IMR-90 (cell line): Measurements from ENCODE around the gene ZNF408. TPM values are rescaled to one million over a fixed set of nuclear protein-coding genes. Genes with fewer than 3 reads are reported as not detected.
A peak's percentile ranks its signal among the peaks of the same experiment; 100 is the strongest.
"Not testable (repeated sequence)": the region's sequence is repeated elsewhere in the genome, so short reads cannot be mapped to it uniquely, and the experiment has no call there.

Experiments used
- ATAC-seq: fragments of 200-7000 bp; cut with Tn5 transposase; 2 replicates; pipeline ENCODE4 v1.9.1; 2020; ENCODE audit warnings: low read depth, mild to moderate bottlenecking, moderate library complexity
- BruUV-seq: library from RNA; stranded (reverse); fragments of 400-500 nt; replicated peaks from 2 replicates; lab custom pipeline; 2021; lab: Mats Ljungman, UMichigan
- CTCF ChIA-PET: fragments of 300-600 bp; formaldehyde crosslinking; extraction: SDS; loops from one replicate; lab custom pipeline; 2021; ENCODE audit warnings: antibody characterized with exemption; lab: Yijun Ruan, JAX
- POLR2A ChIA-PET: fragments of 300-600 bp; sonication (Branson Sonifier 250); formaldehyde crosslinking; loops from one replicate; lab custom pipeline; 2022; ENCODE audit warnings: antibody characterized with exemption; ENCODE audit not compliant: unreplicated experiment; lab: Charles Lee
- DNase-seq: peaks from one replicate; pipeline ENCODE4 v3.0.0; 2013
- H2AFZ ChIP-seq: replicated peaks from 2 replicates; pipeline ENCODE3; 2013; ENCODE audit warnings: low read length, mild to moderate bottlenecking; ENCODE audit not compliant: poor library complexity
- H2AK5ac ChIP-seq: 2 replicates; pipeline ENCODE4 v1.6.1; 2013; ENCODE audit warnings: low read depth, low read length, inconsistent platforms
- H2AK9ac ChIP-seq: replicated peaks from 2 replicates; pipeline ENCODE3; 2013; ENCODE audit warnings: mild to moderate bottlenecking, low read depth, low read length, moderate library complexity; ENCODE audit not compliant: poor library complexity
- H2BK120ac ChIP-seq: 2 replicates; pipeline ENCODE4 v1.6.1; 2013; ENCODE audit warnings: low read depth, low read length, inconsistent platforms
- H2BK15ac ChIP-seq: 3 replicates; pipeline ENCODE4 v1.6.1; 2013; ENCODE audit warnings: low read depth, low read length, inconsistent platforms
- H2BK20ac ChIP-seq: 2 replicates; pipeline ENCODE4 v1.6.1; 2013; ENCODE audit warnings: low read depth, mild to moderate bottlenecking, inconsistent platforms, low read length, moderate library complexity
- H2BK5ac ChIP-seq: 2 replicates; pipeline ENCODE4 v1.6.1; 2013; ENCODE audit warnings: mild to moderate bottlenecking, low read depth, low read length, inconsistent platforms; ENCODE audit not compliant: poor library complexity, severe bottlenecking
- H3K14ac ChIP-seq: replicated peaks from 2 replicates; pipeline ENCODE4 v1.6.1; 2013; ENCODE audit warnings: low read depth, low read length, inconsistent platforms
- H3K18ac ChIP-seq: 2 replicates; pipeline ENCODE4 v1.6.1; 2013; ENCODE audit warnings: low read depth, low read length, control low read depth
- H3K23ac ChIP-seq: 2 replicates; pipeline ENCODE4 v1.6.1; 2013; ENCODE audit warnings: low read depth, low read length, inconsistent platforms
- H3K27ac ChIP-seq: 2 replicates; pipeline ENCODE4 v1.5.1; 2013; ENCODE audit warnings: mild to moderate bottlenecking, control low read depth, low read length; ENCODE audit not compliant: insufficient read depth
- H3K27me3 ChIP-seq: 2 replicates; pipeline ENCODE4 v1.6.1; 2013; ENCODE audit warnings: low read length; ENCODE audit not compliant: control insufficient read depth, insufficient read depth
- H3K36me3 ChIP-seq: 2 replicates; pipeline ENCODE4 v1.6.1; 2013; ENCODE audit warnings: low read length, mixed read lengths; ENCODE audit not compliant: control insufficient read depth, insufficient read depth
- H3K4ac ChIP-seq: 2 replicates; pipeline ENCODE4 v1.6.1; 2013; ENCODE audit warnings: low read depth, low read length, inconsistent platforms
- H3K4me1 ChIP-seq: 2 replicates; pipeline ENCODE4 v1.6.1; 2013; ENCODE audit warnings: low read length, mixed read lengths; ENCODE audit not compliant: control insufficient read depth, insufficient read depth
- H3K4me2 ChIP-seq: 2 replicates; pipeline ENCODE4 v1.6.1; 2013; ENCODE audit warnings: low read depth, mild to moderate bottlenecking, control low read depth, low read length, moderate library complexity
- H3K4me3 ChIP-seq: 2 replicates; pipeline ENCODE4 v1.5.1; 2013; ENCODE audit warnings: low read depth, mild to moderate bottlenecking, control low read depth, low read length, moderate library complexity; ENCODE audit not compliant: insufficient read depth
- H3K56ac ChIP-seq: 2 replicates; pipeline ENCODE4 v1.6.1; 2013; ENCODE audit warnings: low read length, inconsistent platforms; ENCODE audit not compliant: insufficient read depth; ENCODE audit errors: extremely low read depth
- H3K79me1 ChIP-seq, 2 experiments: 2 replicates each; pipeline ENCODE4 v1.6.1; 2013; ENCODE audit warnings: low read length in 2 of 2, inconsistent platforms in 1 of 2, low read depth in 1 of 2
- H3K9ac ChIP-seq: 2 replicates; pipeline ENCODE4 v1.6.1; 2013; ENCODE audit warnings: low read depth, low read length, control low read depth
- H3K9me1 ChIP-seq: 2 replicates; pipeline ENCODE4 v1.6.1; 2013; ENCODE audit warnings: low read length, inconsistent platforms; ENCODE audit not compliant: insufficient read depth
- H3K9me3 ChIP-seq: 2 replicates; pipeline ENCODE4 v1.6.1; 2013; ENCODE audit warnings: low read length; ENCODE audit not compliant: control insufficient read depth, insufficient read depth
- H4K20me1 ChIP-seq: 2 replicates; pipeline ENCODE4 v1.6.1; 2013; ENCODE audit warnings: low read length, inconsistent platforms; ENCODE audit not compliant: insufficient read depth
- H4K5ac ChIP-seq: 2 replicates; pipeline ENCODE4 v1.6.1; 2013; ENCODE audit warnings: mild to moderate bottlenecking, low read depth, low read length, control low read depth
- H4K8ac ChIP-seq, 2 experiments: 2 replicates each; pipeline ENCODE4 v1.6.1; 2013; ENCODE audit warnings: low read depth in 2 of 2, low read length in 2 of 2, control low read depth in 1 of 2, inconsistent platforms in 1 of 2
- H4K91ac ChIP-seq: 2 replicates; pipeline ENCODE4 v1.6.1; 2013; ENCODE audit warnings: low read depth, low read length, inconsistent platforms; ENCODE audit not compliant: insufficient read depth
- CTCF ChIP-seq: conservative IDR thresholded peaks from 2 replicates; pipeline ENCODE4 v1.5.1; 2012; ENCODE audit warnings: mild to moderate bottlenecking, low read depth, low read length, improper control_type of control experiment
- POLR2A ChIP-seq: IDR thresholded peaks from 2 replicates; pipeline ENCODE4 v1.6.1; 2012; ENCODE audit warnings: mild to moderate bottlenecking, low read depth, low read length
- WGBS, 2 experiments: methylation state at CpG; one replicate each; pipeline versions ENCODE4 v1.1.5 to v1.1.7; 2013; ENCODE audit warnings: missing lambda C conversion rate in 2 of 2; ENCODE audit not compliant: insufficient read length in 1 of 2; ENCODE audit errors: extremely low coverage in 2 of 2; 5-methylcytosine and 5-hydroxymethylcytosine counted together
- dilution Hi-C: fragments of 300-500 bp; cut with HindIII; formaldehyde crosslinking; loops from one replicate; pipeline ENCODE4 v1.14.3; 2018; ENCODE audit warnings: low sequenced_read_pairs; ENCODE audit not compliant: unreplicated experiment
- in situ Hi-C: fragments of 300-500 bp; cut with MboI; formaldehyde crosslinking; loops from 3 replicates; pipeline ENCODE4 v1.14.3; 2019; ENCODE audit warnings: low sequenced_read_pairs, inconsistent platforms, mixed read lengths
- intact Hi-C: fragments of 100-400 bp; cut with micrococcal nuclease; formaldehyde crosslinking; loops from 2 replicates; pipeline ENCODE4 v1.10.0; 2022
- polyA plus RNA-seq, 3 experiments: library from polyadenylated mRNA; depleted of rRNA; stranded (reverse); fragments of >200 nt; gene quantifications; 2 replicates each; pipeline ENCODE4 v1.2.3, GENCODE V29; 2012; ENCODE audit warnings: low replicate concordance in 1 of 3
- total RNA-seq: library from RNA; depleted of rRNA; stranded (reverse); fragments of >200 nt; gene quantifications from 2 replicates; pipeline ENCODE4 v1.2.3, GENCODE V29; 2012

The ZNF408 gene
- total and polyA plus RNA-seq, 2 of the 4 experiments (the other 2 are of a cell fraction), result 9.5 to 11.1 TPM

GRCh38 chr11:46669711-46670139, 31.1 kb upstream of the ZNF408 start:
- Histone ChIP-seq H2AK9ac (no peak overlapping the region), H2BK20ac (no peak overlapping the region), H3K9ac (no peak overlapping the region), H4K20me1 (no peaks in the 10 kb centered on the region), H3K9me1 (peaks cover 7% of the 10 kb centered on the region), H3K4me3 (no peak overlapping the region), H3K56ac (no peak overlapping the region), H3K79me1 (peaks cover 0 to 6% of the 10 kb centered on the region in 2 experiments; a peak in 2 of 4 replicates), H2BK5ac (no peak overlapping the region), H3K4me2 (no peak overlapping the region), H3K23ac (no peak overlapping the region), H3K4ac (no peak overlapping the region), H2BK120ac (no peak overlapping the region), H4K8ac (no peak overlapping the region), H3K4me1 (no peaks in the 10 kb centered on the region; the same call in 1 of the 2 replicates), H3K9me3 (no peaks in the 10 kb centered on the region), H2BK15ac (no peak overlapping the region), H2AK5ac (no peak overlapping the region), H3K27ac (no peak overlapping the region), H4K5ac (no peak overlapping the region), H3K14ac (no peak overlapping the region), H2AFZ (no peak overlapping the region), H3K27me3 (no peaks in the 10 kb centered on the region), H4K91ac (no peak overlapping the region), H3K18ac (no peak overlapping the region), H3K36me3 (peaks cover 62% of the 10 kb centered on the region)
- BruUV-seq, result no TSS peak
- TF ChIP-seq CTCF (0 out of 2 replicates have a peak, but pooled peaks have one; percentile 12), POLR2A (no peak)
- dilution Hi-C loops (no loop called here), intact Hi-C loops (no loop called here), in situ Hi-C loops (no loop called here)
- 0 out of 2 replicates have a peak, but pooled peaks have one; percentile 31 for ATAC-seq
- POLR2A ChIA-PET, result no interaction called here
- no peak for DNase-seq
- no CpG with 5 or more reads among the region's 3 CpGs for WGBS, 2 experiments
- CTCF ChIA-PET, result interaction anchor here (1.3 kb wide), 1 partner anchor 10 kb away, joined by 6 read pairs; no protein-coding TSS in a partner anchor

- H2AK9ac ChIP-seq, intact Hi-C loops, H4K91ac ChIP-seq, H3K4me3 ChIP-seq, H3K23ac ChIP-seq, H2AFZ ChIP-seq, H3K4me1 ChIP-seq, H3K4ac ChIP-seq, H2AK5ac ChIP-seq, H2BK5ac ChIP-seq, H3K14ac ChIP-seq, H3K4me2 ChIP-seq, H3K9me1 ChIP-seq, H4K20me1 ChIP-seq, H4K8ac ChIP-seq, H3K27ac ChIP-seq, in situ Hi-C loops, POLR2A ChIA-PET, H3K9me3 ChIP-seq, ATAC-seq, dilution Hi-C loops, H3K9ac ChIP-seq, H2BK120ac ChIP-seq, DNase-seq, H2BK15ac ChIP-seq, H3K56ac ChIP-seq, H4K5ac ChIP-seq, H3K79me1 ChIP-seq, H3K27me3 ChIP-seq, H3K18ac ChIP-seq, H2BK20ac ChIP-seq, BruUV-seq: not testable (repeated sequence)
- CTCF ChIA-PET, result interaction anchor here (0.8 kb wide), 1 partner anchor 9 kb away, joined by 3 read pairs; no protein-coding TSS in a partner anchor
- H3K36me3 ChIP-seq, result peaks cover 55% of the 10 kb centered on the region
- no CpG with 5 or more reads among the region's 3 CpGs for WGBS, 2 experiments
Measured at GRCh38 chr11:46670521-46670920, 30.3 kb upstream of the ZNF408 start.
